HepG2 (cell line): ENCODE results near the gene TPRN. TPM values are rescaled to one million over a fixed set of nuclear protein-coding genes. Genes with fewer than 3 reads are reported as not detected.

Experiments
- ATAC-seq: fragments of 200-7000 bp; cut with Tn5 transposase; 3 replicates; pipeline ENCODE4 v1.9.1; 2020; ENCODE audit warnings: mild to moderate bottlenecking, moderate library complexity
- BruUV-seq: library from RNA; stranded (reverse); fragments of 400-500 nt; replicated peaks from 2 replicates; lab custom pipeline; 2021; lab: Mats Ljungman, UMichigan
- CTCF ChIA-PET: fragments of 300-600 bp; formaldehyde crosslinking; extraction: SDS; loops from one replicate; lab custom pipeline; 2021; ENCODE audit warnings: low total read pairs, inconsistent platforms, low intra/inter-chr PET ratio; lab: Yijun Ruan, JAX
- POLR2A ChIA-PET: fragments of 350-600 bp; sonication (Branson Sonifier 250); formaldehyde crosslinking; loops from one replicate; lab custom pipeline; 2020; ENCODE audit warnings: antibody characterized with exemption, inconsistent platforms; lab: Yijun Ruan, JAX
- DNase-seq: peaks from one replicate; pipeline ENCODE4 v3.0.0-alpha.2; 2015; ENCODE audit warnings: low spot score
- FAIRE-seq: peaks from 3 replicates; lab custom pipeline; 2011; peaks lifted over from hg19 to GRCh38; lab: Jason Lieb, UNC
- H2AFZ ChIP-seq: one replicate; pipeline ENCODE4 v1.6.1; 2011; ENCODE audit warnings: low read length, inconsistent platforms
- H3K27ac ChIP-seq: fragments of 300-600 bp; 3 replicates; pipeline ENCODE4 v1.8.0; 2011; ENCODE audit warnings: mixed run types, mild to moderate bottlenecking, mixed read lengths, low read length, inconsistent platforms; ENCODE audit not compliant: insufficient read depth; ENCODE audit errors: extremely low read length
- H3K27me3 ChIP-seq, 2 experiments: fragments of 200-600 bp in 1 of 2; 2 replicates in 1 of 2; 3 replicates in 1 of 2; pipeline versions ENCODE4 v1.6.0 to v1.8.0; 2011; ENCODE audit warnings: low read length in 2 of 2, mild to moderate bottlenecking in 2 of 2, moderate library complexity in 2 of 2, inconsistent platforms in 1 of 2; ENCODE audit not compliant: insufficient read depth in 2 of 2, control insufficient read depth in 1 of 2
- H3K36me3 ChIP-seq, 2 experiments: fragments of 200-600 bp in 1 of 2; replicated peaks in 1 of 2; 2 replicates in 1 of 2; 3 replicates in 1 of 2; pipeline versions ENCODE4 v1.5.1 to v1.8.0; 2011; ENCODE audit warnings: low read length in 2 of 2, inconsistent platforms in 1 of 2; ENCODE audit not compliant: insufficient read depth in 2 of 2, control insufficient read depth in 1 of 2
- H3K4me1 ChIP-seq: 2 replicates; pipeline ENCODE4 v1.5.1; 2012; ENCODE audit warnings: low read length, inconsistent platforms; ENCODE audit not compliant: insufficient read depth
- H3K4me2 ChIP-seq: 2 replicates; pipeline ENCODE4 v1.6.0; 2011; ENCODE audit warnings: low read depth, low read length, inconsistent platforms
- H3K4me3 ChIP-seq, 3 experiments: fragments of 200-600 bp in 1 of 3; sonication (generic), shearing (Covaris generic) in 1 of 3; replicated peaks in 1 of 3; 2 replicates each; pipeline ENCODE4 v1.5.1; 2011 to 2016; ENCODE audit warnings: low read length in 3 of 3, inconsistent platforms in 2 of 3, low read depth in 2 of 3, mild to moderate bottlenecking in 2 of 3, control low read depth in 1 of 3, mixed read lengths in 1 of 3; ENCODE audit not compliant: insufficient read depth in 1 of 3
- H3K79me2 ChIP-seq: one replicate; pipeline ENCODE4 v1.6.1; 2011; ENCODE audit warnings: low read length, inconsistent platforms; ENCODE audit not compliant: insufficient read depth
- H3K9ac ChIP-seq: 2 replicates; pipeline ENCODE4 v1.6.0; 2011; ENCODE audit warnings: mild to moderate bottlenecking, low read depth, low read length, inconsistent platforms; ENCODE audit not compliant: insufficient read depth
- H3K9me3 ChIP-seq: 2 replicates; pipeline ENCODE4 v1.5.1; 2012; ENCODE audit warnings: mild to moderate bottlenecking, low read length
- H4K20me1 ChIP-seq: 2 replicates; pipeline ENCODE4 v1.6.0; 2011; ENCODE audit warnings: inconsistent platforms, mild to moderate bottlenecking, low read length, moderate library complexity; ENCODE audit not compliant: insufficient read depth
- CHCHD3 ChIP-seq: sonication (generic); formaldehyde crosslinking; IDR thresholded peaks from 2 replicates; pipeline ENCODE4 v1.8.0; 2022; ENCODE audit warnings: mild to moderate bottlenecking, missing genetic modification reagents, moderate library complexity
- EEA1 ChIP-seq: sonication (generic); formaldehyde crosslinking; IDR thresholded peaks from 2 replicates; pipeline ENCODE4 v1.5.1; 2020; ENCODE audit warnings: mild to moderate bottlenecking, missing genetic modification reagents, borderline replicate concordance
- IKZF4 ChIP-seq: sonication (generic); formaldehyde crosslinking; IDR thresholded peaks from 2 replicates; pipeline ENCODE4 v1.5.1; 2020; ENCODE audit warnings: borderline replicate concordance, mild to moderate bottlenecking, low read depth, missing genetic modification reagents; ENCODE audit errors: not compliant biosample characterization
- NR3C1 ChIP-seq: sonication (generic); formaldehyde crosslinking; IDR thresholded peaks from 2 replicates; pipeline ENCODE4 v1.4.0; 2020; ENCODE audit warnings: missing genetic modification reagents
- PAF1 ChIP-seq: IDR thresholded peaks from 2 replicates; pipeline ENCODE4 v1.6.1; 2016; ENCODE audit warnings: missing genetic modification reagents, missing compliant biosample characterization
- ZBTB33 ChIP-seq: sonication (generic); formaldehyde crosslinking; IDR thresholded peaks from 2 replicates; pipeline ENCODE4 v1.4.0; 2020; ENCODE audit warnings: missing genetic modification reagents
- ZNF225 ChIP-seq: sonication (generic); formaldehyde crosslinking; IDR thresholded peaks from 2 replicates; pipeline ENCODE4 v1.4.0; 2020; ENCODE audit warnings: mild to moderate bottlenecking, missing genetic modification reagents
- ZNF335 ChIP-seq: sonication (generic); formaldehyde crosslinking; IDR thresholded peaks from 2 replicates; pipeline ENCODE4 v1.4.0; 2020; ENCODE audit warnings: missing genetic modification reagents
- ZNF543 ChIP-seq: sonication (generic); formaldehyde crosslinking; IDR thresholded peaks from 2 replicates; pipeline ENCODE4 v1.4.0; 2020; ENCODE audit warnings: mild to moderate bottlenecking, missing genetic modification reagents
- ZNF740 ChIP-seq: sonication (generic); formaldehyde crosslinking; IDR thresholded peaks from 2 replicates; pipeline ENCODE4 v1.4.0; 2020; ENCODE audit warnings: missing genetic modification reagents
- WGBS: methylation state at CpG from one replicate; pipeline ENCODE4 v1.1.6; 2017; ENCODE audit warnings: low lambda C conversion rate; 5-methylcytosine and 5-hydroxymethylcytosine counted together
- in situ Hi-C: cut with HindIII; loops from 2 replicates; pipeline ENCODE4 v1.10.0; 2017; ENCODE audit warnings: low pct_unique_long_range_greater_than_20kb; ENCODE audit not compliant: extremely low pct_ligation_motif_present
- intact Hi-C: fragments of 100-400 bp; cut with micrococcal nuclease; formaldehyde crosslinking; loops from one replicate; pipeline ENCODE4 v1.10.0; 2022; ENCODE audit not compliant: unreplicated experiment
- polyA plus RNA-seq, 8 experiments: library from polyadenylated mRNA; depleted of rRNA in 3 of 8; stranded (reverse) in 7 of 8; unstranded in 1 of 8; fragments of >200 nt; fragmentation: Illumina TruSeq in 4 of 8; extraction: Trizol in 4 of 8; gene quantifications; 2 replicates each; pipeline versions ENCODE4 v1.2.1 to v1.2.3, GENCODE V29; 2011 to 2016; ENCODE audit warnings: low read depth in 4 of 8, missing spikeins in 1 of 8, mixed read lengths in 1 of 8; ENCODE audit not compliant: insufficient read depth in 1 of 8
- total RNA-seq, 5 experiments: library from RNA; depleted of rRNA; stranded (reverse); fragments of >200 nt; fragmentation: Illumina TruSeq; extraction: Trizol; gene quantifications; 2 replicates each; pipeline ENCODE4 v1.2.3, GENCODE V29; 2016; ENCODE audit warnings: low read depth in 1 of 5
- TF ChIP-seq, protein P1 (sequence below): sonication (generic); formaldehyde crosslinking; IDR thresholded peaks from 2 replicates; pipeline ENCODE4 v1.8.1; 2023; ENCODE audit warnings: missing genetic modification reagents, inconsistent platforms, borderline replicate concordance

Gene TPRN
- total and polyA plus RNA-seq, 2 of the 13 experiments (the other 11 are each of a cell fraction or from before 2014, with no cell fraction given), result 10.1 to 19.2 TPM

- Histone ChIP-seq H3K9me3 (no peaks in the 10 kb centered on the region), H3K27me3 (peaks cover 8 to 47% of the 10 kb centered on the region in 2 experiments; a peak in 4 of 5 replicates), H3K4me3 (no peak overlapping the region), H3K27ac (no peak overlapping the region), H2AFZ (no peak overlapping the region), H3K4me2 (no peak overlapping the region), H3K36me3 (no peaks in the 10 kb centered on the region), H3K9ac (no peak overlapping the region), H3K4me1 (peaks cover 30% of the 10 kb centered on the region), H4K20me1 (no peaks in the 10 kb centered on the region), H3K79me2 (no peaks in the 10 kb centered on the region)
- in situ Hi-C loops (no loop called here), intact Hi-C loops (no loop called here)
- TF ChIP-seq PAF1 (no peak), IKZF4 (CRISPR knock-in tag) (no peak), NR3C1 (CRISPR knock-in tag) (no peak), ZNF740 (no peak), ZNF543 (CRISPR knock-in tag) (no peak), EEA1 (no peak), CHCHD3 (CRISPR knock-in tag) (no peak), ZBTB33 (no peak), ZNF225 (CRISPR knock-in tag) (no peak), ZNF335 (CRISPR knock-in tag) (no peak)
- TF ChIP-seq, protein P1, sequence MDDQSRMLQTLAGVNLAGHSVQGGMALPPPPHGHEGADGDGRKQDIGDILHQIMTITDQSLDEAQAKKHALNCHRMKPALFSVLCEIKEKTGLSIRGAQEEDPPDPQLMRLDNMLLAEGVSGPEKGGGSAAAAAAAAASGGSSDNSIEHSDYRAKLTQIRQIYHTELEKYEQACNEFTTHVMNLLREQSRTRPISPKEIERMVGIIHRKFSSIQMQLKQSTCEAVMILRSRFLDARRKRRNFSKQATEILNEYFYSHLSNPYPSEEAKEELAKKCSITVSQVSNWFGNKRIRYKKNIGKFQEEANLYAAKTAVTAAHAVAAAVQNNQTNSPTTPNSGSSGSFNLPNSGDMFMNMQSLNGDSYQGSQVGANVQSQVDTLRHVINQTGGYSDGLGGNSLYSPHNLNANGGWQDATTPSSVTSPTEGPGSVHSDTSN (CRISPR knock-in tag), result no peak
- no TSS peak for BruUV-seq
- FAIRE-seq (no peak), ATAC-seq (peak; percentile 10; the same call in 1 of the 3 replicates), DNase-seq (no peak)
- WGBS, result 20% methylated on average over 12 of the region's 27 CpGs
- ChIA-PET POLR2A (no interaction called here), CTCF (no interaction called here)
Measured at GRCh38 chr9:137148242-137148641, 52.3 kb downstream of the TPRN start.
